Activated CD4-positive, alpha-beta T cell treated with anti-CD3 and anti-CD28 coated beads, Interleukin-2, amount 50 U/mL, for 48 hours (primary cell): ENCODE measurements around the gene SCLT1.

Experiments
- DNase-seq, 2 experiments: peaks; one replicate each; pipeline ENCODE4 v3.0.0-alpha.2; 2020

The SCLT1 gene

DNA sequence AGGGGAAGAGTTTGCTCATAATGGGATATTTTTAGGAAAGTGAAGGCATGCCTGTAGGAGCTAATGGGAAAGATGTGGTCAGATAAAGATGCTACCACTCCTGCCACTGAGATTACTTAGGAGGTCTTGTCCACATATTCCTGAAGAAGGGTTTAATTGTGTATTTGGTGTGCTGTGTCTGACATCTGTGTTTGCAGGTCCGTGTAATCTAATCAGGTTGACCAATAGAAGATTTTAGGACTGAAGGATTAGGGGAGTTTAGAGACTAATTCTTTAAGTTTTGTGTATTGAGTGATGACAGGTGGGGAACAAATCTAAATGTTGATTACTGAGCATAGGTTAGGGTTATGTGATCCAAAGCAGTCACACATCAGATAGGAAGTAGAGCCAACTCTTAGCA is 226.6 kb downstream of the SCLT1 start:
- DNase-seq: no peak

GRCh38 chr4:128866269-128866668 is 227.1 kb downstream of the SCLT1 start:
- DNase-seq: no peak

- no peak for DNase-seq
Observed at GRCh38 chr4:128865132-128865531, 228.2 kb downstream of the SCLT1 start.

DNA sequence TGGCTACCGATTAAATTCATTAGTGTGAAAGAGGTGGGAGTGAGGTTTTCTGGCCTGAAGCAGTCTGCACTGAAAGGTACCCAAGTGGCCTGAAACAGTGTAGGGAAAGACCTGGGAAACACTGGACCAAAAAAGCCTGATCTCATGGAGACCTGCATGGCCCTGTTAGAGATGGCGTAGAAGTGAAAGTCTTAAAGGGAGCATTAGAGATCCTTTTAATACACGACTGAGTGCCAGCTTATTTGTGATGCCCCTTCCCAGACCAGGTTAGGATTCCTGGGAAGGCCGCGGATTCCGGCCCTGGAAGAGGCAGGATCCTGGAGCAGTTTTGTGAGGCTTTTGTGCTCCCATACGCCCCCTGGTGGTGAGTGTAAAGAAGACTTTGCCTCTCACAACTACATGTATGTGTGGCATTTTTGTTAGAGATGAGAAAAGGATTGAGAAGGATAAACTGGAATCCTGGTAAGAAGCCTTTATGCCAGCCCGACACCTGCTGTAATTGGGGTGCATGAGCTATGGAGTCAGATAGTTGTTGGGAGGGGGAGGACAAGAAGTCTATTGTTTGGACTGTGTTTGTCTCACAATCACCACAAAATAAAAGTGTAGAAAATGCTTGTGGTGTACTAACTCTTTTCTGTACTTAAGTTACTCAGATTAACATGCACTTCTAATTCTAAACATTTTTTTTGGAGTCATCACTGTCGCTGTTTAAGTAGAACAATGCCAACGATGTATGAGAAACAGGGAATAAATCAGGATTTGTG is 229.8 kb downstream of the SCLT1 start:
- peak; percentile 65 to 73 for DNase-seq

DNA sequence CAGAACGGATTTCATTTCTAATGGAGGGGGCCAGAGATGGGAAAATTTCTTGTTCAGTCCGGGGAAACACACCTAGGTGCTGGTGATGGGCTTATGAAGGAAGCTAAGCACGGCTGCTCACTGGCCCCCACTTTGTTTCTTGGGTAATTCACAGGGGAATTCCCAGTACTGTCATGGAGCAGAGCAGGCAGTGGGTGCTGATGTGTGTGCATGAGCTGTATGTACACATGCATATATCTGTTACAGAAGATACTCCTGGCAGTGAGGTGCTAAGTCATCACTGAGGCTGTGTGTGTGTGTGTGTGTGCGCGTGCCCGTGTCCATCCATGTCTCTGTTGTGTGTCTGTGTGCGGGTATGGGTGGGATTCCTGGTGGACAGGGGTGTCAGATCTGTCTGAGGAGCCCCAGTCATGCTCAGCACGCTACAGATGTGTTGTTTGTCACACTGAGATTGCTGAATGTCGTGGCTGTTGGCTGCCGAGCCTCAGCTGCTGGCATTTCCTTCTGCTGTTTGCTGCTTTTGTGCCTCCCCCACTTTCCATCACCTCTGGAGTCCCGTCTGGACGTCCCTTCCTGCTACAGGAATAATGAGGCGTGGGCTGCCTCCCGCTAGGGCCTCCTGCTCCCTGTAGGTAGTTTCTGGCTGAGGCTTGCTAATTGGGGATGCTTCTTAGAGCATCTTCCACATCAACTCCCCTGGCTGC is 230.6 kb downstream of the SCLT1 start:
- peak; percentile 48 to 55 for DNase-seq

- DNase-seq: no peak
Observed at GRCh38 chr4:128861856-128862518, 231.4 kb downstream of the SCLT1 start.

- DNase-seq: no peak
Observed at GRCh38 chr4:128859887-128860677, 233.3 kb downstream of the SCLT1 start.

DNA sequence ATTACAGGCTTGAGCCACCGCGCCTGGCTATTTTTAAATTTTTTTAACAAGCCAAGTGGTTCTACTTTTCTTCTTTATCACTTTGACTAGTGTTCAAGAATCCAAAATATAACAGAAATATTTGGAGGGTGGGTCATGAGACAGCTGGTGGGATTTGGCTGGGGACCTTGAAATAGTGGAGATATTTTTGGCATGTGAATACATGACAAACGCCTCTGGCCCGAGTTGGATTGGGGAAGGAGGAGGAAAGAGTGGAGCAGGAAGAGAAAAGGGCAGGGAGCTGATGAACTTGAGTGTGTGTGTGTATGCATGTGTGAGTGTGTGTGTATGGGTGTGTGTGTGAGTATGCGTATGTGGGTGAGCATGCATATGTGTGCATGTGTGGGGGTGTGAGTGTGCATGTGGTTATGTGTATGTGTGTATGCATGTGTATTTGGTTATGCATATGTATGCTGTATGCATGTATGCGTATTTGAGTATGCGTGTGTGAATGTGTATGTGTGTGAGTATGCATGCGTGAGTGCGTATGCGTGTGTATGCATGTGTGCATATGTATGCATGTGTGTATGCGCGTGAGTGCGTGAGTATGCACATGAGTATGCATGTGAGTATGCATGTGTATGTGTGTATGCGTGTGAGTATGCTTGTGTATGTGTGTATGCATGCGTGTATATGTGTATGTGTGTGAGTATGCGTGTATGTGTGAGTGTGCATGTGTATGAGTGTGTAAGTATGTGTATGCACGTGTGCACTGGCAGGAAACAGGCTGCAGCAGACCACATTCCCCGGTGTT is 234.3 kb downstream of the SCLT1 start:
- DNase-seq: no peak

DNA sequence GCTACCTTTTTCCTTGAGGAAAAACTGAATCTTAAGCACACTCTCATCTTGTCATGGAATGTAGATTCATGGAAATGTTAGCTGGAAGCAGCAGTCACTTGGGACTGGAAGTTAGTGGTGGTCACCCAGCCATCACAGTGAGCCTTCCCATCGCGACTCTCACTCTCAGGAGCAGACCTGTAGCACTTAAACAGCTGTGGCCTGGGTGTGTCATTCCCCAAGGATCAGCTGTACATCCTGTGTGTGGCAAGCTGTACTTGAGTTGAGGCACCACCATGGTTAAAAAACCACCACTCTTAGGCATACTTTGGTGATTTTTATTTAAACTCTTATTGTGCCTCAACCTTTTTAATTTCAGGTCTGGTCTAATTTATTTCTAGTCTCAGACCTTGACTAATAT is 237.1 kb downstream of the SCLT1 start:
- no peak for DNase-seq

- no peak for DNase-seq
Observed at GRCh38 chr4:128855621-128856020, 237.7 kb downstream of the SCLT1 start.

DNA sequence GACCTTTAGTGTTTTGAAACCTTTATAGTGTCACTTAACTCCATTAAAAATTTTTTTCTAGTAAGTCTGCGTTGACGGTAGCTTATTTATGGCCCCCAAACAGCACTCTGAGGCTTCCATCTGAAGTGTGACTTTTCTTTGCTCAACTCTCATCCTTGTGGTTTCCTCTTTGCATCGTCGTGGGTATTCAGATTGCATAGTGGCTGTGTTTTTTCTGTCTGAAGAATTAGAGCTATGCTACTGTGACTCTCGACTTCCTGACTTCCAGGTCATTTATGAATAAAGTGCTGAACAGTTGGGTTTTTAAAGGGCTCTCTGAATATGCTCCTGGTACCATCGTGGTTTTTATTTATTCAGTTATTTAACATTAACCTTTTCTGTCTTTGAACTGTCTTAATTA is 238.9 kb downstream of the SCLT1 start:
- no peak for DNase-seq

- DNase-seq: no peak
Observed at GRCh38 chr4:128853741-128854140, 239.6 kb downstream of the SCLT1 start.

GRCh38 chr4:128850252-128850651 is 243.1 kb downstream of the SCLT1 start:
- DNase-seq: no peak

DNA sequence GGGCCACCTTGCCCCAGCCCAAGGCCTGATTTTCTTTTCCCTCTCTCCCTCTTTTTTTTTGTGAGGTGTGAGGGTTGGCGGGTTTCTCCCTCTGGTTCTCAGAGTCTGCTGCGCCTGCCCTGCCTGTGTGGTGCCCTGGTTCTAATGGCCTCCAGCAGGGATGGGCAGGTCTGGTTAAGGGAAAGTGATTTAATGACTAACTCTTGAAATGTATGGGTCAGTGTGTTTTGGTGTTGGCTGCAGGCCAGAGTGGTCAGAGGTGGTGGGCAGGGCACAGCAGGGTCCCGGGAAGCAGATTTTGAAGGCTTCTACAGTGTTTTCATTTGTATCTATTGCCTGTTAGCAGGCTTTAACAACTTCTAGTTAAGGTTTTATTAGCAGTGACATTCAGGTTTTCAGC is 244.9 kb downstream of the SCLT1 start:
- DNase-seq: no peak

- no peak for DNase-seq
Observed at GRCh38 chr4:128847082-128847724, 246.1 kb downstream of the SCLT1 start.

GRCh38 chr4:128846063-128846462 is 247.3 kb downstream of the SCLT1 start:
- no peak for DNase-seq

GRCh38 chr4:128844931-128845330 is 248.4 kb downstream of the SCLT1 start:
- no peak for DNase-seq

GRCh38 chr4:128841402-128841801 is 251.9 kb downstream of the SCLT1 start:
- DNase-seq: no peak

- no peak for DNase-seq
Observed at GRCh38 chr4:128840711-128841318, 252.5 kb downstream of the SCLT1 start.

GRCh38 chr4:128837679-128838078 is 255.7 kb downstream of the SCLT1 start:
- no peak for DNase-seq

GRCh38 chr4:128837198-128837597 is 256.1 kb downstream of the SCLT1 start:
- no peak for DNase-seq
